Stomach smooth muscle (tissue), 2 donors: ENCODE data around the gene RESF1.

Experiments used
- H3K27ac ChIP-seq: one replicate; pipeline ENCODE4 v1.7.0; 2013; ENCODE audit warnings: mild to moderate bottlenecking, low read length, inconsistent platforms
- H3K27me3 ChIP-seq, 2 donors: one replicate each; pipeline ENCODE4 v1.7.0; 2013; ENCODE audit warnings: low read length in 2 of 2; ENCODE audit not compliant: insufficient read depth in 2 of 2, control insufficient read depth in 1 of 2
- H3K36me3 ChIP-seq, 2 donors: one replicate each; pipeline ENCODE4 v1.7.0; 2013; ENCODE audit warnings: low read length in 2 of 2; ENCODE audit not compliant: control insufficient read depth in 2 of 2, insufficient read depth in 2 of 2
- H3K4me1 ChIP-seq: one replicate; pipeline ENCODE4 v1.7.0; 2013; ENCODE audit warnings: low read length; ENCODE audit not compliant: control insufficient read depth, insufficient read depth
- H3K4me3 ChIP-seq, 2 donors: one replicate each; pipeline ENCODE4 v1.7.0; 2013; ENCODE audit warnings: low read length in 2 of 2
- H3K9ac ChIP-seq, 2 donors: one replicate each; pipeline ENCODE4 v1.7.0; 2013; ENCODE audit warnings: low read length in 2 of 2, mild to moderate bottlenecking in 1 of 2
- H3K9me3 ChIP-seq, 2 donors: one replicate each; pipeline ENCODE4 v1.7.0; 2013; ENCODE audit warnings: low read length in 2 of 2; ENCODE audit not compliant: control insufficient read depth in 2 of 2
- donor health status: healthy.
- donor health status: Pancreatic carcinoma.

The RESF1 gene, protein sequence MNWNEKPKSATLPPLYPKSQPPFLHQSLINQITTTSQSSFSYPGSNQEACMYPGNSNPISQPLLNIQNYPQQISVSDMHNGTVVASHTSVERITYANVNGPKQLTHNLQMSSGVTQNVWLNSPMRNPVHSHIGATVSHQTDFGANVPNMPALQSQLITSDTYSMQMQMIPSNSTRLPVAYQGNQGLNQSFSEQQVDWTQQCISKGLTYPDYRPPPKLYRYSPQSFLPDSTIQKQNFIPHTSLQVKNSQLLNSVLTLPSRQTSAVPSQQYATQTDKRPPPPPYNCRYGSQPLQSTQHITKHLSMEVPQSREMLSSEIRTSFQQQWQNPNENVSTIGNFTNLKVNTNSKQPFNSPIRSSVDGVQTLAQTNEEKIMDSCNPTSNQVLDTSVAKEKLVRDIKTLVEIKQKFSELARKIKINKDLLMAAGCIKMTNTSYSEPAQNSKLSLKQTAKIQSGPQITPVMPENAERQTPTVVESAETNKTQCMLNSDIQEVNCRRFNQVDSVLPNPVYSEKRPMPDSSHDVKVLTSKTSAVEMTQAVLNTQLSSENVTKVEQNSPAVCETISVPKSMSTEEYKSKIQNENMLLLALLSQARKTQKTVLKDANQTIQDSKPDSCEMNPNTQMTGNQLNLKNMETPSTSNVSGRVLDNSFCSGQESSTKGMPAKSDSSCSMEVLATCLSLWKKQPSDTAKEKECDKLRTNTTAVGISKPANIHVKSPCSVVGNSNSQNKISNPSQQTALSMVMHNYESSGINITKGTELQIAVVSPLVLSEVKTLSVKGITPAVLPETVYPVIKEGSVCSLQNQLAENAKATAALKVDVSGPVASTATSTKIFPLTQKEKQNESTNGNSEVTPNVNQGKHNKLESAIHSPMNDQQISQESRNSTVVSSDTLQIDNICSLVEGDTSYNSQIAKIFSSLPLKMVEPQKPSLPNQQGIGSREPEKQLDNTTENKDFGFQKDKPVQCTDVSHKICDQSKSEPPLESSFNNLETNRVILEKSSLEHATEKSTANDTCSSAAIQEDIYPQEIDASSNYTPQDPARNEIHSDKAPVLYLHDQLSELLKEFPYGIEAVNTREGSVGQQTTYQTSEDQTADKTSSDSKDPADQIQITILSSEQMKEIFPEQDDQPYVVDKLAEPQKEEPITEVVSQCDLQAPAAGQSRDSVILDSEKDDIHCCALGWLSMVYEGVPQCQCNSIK (N-terminal part only)

DNA sequence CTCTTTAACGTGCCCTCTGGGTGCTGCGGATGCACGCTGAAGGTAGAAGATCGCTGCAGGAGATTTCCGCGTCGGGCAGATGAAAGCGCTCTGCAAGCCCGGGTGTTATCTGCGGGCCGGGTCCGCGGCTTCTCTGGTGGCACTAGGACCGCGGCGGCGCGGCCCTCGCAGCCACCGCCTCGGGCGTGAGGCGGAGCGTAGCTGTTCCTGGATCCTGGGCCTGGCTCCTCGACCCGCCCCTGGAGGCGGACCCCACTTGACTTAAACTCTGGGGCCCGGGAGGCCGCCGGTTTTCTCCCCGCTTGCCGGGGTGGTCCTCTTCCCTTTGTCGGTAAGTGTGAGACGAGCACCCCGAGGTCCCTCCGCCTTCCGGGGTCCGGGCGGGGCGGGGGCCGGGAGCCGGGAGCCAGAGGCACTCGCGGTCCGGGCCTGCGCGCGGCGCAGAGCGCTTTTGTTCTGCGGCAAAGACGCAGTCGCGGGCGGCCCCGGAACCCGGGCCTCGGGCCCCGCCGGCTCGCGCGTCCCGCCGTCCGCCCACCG lies at the start of gene RESF1:
Gene RESF1 (plus strand): TSS at position 255 of the 540 bp plus-strand sequence. CDS start 21,541 bp downstream, outside the sequence.
- H3K4me1 ChIP-seq: peaks cover 5% of the 10 kb centered on the region
- peak within 1 kb of the TSS; percentile 58 for H3K27ac ChIP-seq
- H3K9me3 ChIP-seq: no peaks in the 10 kb centered on the region
- H3K27me3 ChIP-seq: no peaks in the 10 kb centered on the region
- peaks cover 0 to 3% of the 10 kb centered on the region in 2 donors for H3K36me3 ChIP-seq
- H3K9ac ChIP-seq: peak within 1 kb of the TSS; percentile 60 to 84
- H3K4me3 ChIP-seq: peak within 1 kb of the TSS; percentile 77 to 86

DNA sequence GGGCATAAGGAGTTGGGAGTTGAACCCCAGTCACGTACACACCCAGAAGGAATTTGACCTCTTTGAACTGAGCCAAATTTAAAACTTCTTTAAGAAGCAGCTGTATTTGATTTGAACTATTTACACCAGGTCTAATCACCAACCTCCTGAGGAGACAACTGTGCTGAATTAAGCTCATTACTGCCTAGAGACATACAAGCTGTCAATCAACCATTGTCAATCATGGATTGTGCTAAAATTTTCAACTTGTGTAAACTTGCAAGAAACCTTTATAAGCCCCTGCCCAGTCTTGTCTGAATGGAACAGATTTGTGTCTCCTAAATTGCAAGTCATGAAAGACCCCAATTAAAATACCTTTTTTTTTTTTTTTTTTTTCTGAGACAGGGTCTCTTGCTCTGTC lies 44.3 kb upstream of the RESF1 start:
- H3K9ac ChIP-seq: no peak overlapping the region
- no peaks in the 10 kb centered on the region for H3K36me3 ChIP-seq
- H3K27me3 ChIP-seq: no peaks in the 10 kb centered on the region
- no peak overlapping the region for H3K4me3 ChIP-seq
- H3K27ac ChIP-seq: no peak overlapping the region
- peaks cover 0 to 4% of the 10 kb centered on the region in 2 donors for H3K9me3 ChIP-seq
- no peaks in the 10 kb centered on the region for H3K4me1 ChIP-seq

DNA sequence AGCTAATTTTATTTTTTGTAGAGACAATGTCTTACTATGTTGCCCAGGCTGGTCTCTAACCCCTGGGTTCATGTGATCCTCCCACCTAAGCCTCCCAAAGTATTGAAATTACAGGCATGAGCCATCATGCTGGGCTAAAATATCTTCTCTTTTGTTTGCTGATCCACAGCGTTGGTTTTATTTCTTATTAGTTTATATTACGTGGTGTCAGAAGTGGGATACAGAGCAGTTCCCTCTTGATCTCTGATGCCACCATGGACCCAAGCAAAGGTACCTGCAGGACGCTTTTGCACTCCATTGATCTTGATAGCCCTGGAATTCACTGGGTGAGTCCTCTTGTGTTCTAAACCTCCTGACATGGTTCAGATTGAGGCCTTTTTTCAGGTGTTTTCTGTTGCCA lies 43.8 kb upstream of the RESF1 start:
- Histone ChIP-seq H3K27ac (no peak overlapping the region), H3K4me3 (no peak overlapping the region), H3K9me3 (peaks cover 0 to 4% of the 10 kb centered on the region in 2 donors), H3K4me1 (no peaks in the 10 kb centered on the region), H3K27me3 (no peaks in the 10 kb centered on the region), H3K36me3 (no peaks in the 10 kb centered on the region), H3K9ac (no peak overlapping the region)

DNA sequence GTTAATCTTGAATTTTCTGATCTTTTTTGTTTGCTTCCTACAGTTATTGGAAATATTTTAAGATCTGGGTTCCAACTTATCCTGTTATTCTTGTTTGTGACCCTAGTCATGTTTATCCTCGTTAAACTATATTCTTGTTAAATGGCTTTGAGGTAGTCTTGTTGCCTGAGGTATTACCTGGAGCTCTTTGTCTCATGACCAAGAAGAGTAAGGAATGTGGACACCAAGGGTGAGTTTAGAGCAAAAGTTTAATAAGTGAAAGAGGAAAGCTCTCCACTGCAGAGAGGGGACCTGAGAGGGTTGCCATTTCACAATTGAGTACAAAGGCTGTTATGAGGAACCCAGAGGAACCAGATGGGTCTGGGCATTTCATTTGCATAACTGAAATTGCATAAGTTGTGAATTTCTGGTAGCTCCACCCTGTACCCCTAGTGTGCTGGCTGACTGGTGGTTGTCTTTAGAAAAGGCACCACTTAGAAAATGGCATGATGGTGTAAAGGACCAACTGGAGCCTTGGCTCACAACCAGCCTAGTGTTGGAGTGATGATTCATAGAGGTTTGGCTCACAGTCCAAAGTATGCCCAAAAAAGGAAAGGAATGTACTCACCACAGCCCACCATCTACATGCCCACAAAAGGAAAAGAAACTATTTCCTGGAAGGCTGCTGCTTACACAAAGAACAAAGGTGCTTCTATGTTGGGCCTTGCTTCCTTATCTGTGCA lies 36.7 kb upstream of the RESF1 start:
- no peak overlapping the region for H3K27ac ChIP-seq
- no peaks in the 10 kb centered on the region for H3K36me3 ChIP-seq
- no peak overlapping the region for H3K4me3 ChIP-seq
- no peak overlapping the region for H3K9ac ChIP-seq
- H3K27me3 ChIP-seq: no peaks in the 10 kb centered on the region
- H3K4me1 ChIP-seq: no peaks in the 10 kb centered on the region
- H3K9me3 ChIP-seq: peaks cover 9 to 20% of the 10 kb centered on the region in 2 donors

DNA sequence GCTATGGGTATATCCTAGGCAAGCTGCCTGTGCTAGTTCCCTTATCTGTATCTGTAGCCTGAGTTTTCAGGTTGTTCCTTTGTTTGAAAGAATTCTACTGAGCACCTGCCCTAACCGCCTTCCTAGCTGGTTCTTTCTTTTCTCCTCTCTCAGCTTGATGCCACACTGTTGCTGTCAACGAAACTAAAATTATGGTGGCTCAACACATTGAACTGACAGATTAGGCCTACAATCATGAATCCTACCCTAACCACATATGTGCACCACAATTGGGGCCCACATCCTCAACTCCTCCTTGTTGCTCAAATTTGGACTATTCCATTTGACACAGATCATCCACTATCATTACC lies 36.2 kb upstream of the RESF1 start:
- Histone ChIP-seq H3K27me3 (no peaks in the 10 kb centered on the region), H3K9me3 (peaks cover 9 to 20% of the 10 kb centered on the region in 2 donors), H3K4me3 (no peak overlapping the region), H3K36me3 (no peaks in the 10 kb centered on the region), H3K27ac (no peak overlapping the region), H3K9ac (no peak overlapping the region), H3K4me1 (no peaks in the 10 kb centered on the region)

DNA sequence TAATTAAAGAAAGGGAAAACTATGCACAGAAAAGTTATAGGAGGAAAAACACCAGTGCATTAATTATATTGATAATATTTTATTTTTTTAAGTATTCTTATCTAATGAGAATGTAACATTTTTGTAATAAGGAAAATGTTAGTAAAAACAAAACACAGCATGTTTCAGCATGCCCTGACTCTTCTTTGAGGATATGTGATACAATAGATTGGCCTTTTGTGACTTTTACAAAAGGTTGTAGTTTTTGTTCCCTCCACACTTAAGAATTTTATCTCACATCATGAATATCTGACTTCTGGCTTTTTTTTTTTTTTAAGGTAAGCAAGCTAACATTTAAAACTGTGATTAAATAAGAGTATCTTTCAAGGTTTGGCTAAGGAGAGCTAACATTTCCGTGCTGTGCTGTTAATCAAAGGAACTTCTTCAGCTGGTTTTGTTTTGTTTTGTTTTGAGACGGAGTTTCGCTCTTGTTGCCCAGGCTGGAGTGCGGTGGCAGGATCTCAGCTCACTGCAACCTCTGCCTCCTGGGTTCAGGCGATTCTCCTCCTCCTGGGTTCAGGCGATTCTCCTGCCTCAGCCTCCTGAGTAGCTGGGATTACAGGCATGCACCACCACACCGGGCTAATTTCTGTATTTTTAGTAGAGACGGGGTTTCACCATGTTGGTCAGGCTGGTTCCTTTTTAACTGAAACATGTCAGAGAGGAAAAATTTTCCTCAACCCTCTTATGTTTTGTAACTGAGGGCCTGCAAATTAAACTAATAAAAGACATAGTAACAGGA lies 30.8 kb upstream of the RESF1 start:
- Histone ChIP-seq H3K4me1 (no peaks in the 10 kb centered on the region), H3K4me3 (no peak overlapping the region), H3K27ac (no peak overlapping the region), H3K9ac (no peak overlapping the region), H3K36me3 (no peaks in the 10 kb centered on the region), H3K27me3 (no peaks in the 10 kb centered on the region), H3K9me3 (peaks cover 0 to 4% of the 10 kb centered on the region in 2 donors)

DNA sequence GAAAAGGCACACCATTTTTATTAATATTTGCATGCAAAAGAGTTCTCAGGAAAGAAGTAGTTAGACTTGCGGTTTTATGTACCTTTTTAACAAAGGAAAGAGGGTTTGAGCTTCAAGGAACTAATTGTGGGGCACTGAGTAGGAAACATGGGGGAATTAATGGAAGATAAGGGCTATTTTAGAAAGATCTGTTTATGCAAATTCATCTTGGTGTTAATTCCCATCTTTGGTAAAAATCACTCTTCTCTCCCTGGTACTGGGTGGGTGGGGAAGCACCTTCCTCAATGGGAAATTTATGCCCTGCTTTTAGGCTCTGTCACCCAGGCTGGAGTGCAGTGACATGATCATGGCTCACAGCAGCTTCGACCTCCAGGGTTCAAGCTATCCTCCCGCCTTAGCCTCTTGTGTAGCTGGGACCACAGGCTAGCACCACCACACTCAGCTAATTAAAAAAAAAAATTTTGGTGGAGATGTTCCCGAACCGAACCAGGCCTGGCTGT lies 30.1 kb upstream of the RESF1 start:
- no peak overlapping the region for H3K27ac ChIP-seq
- H3K4me3 ChIP-seq: no peak overlapping the region
- no peaks in the 10 kb centered on the region for H3K27me3 ChIP-seq

DNA sequence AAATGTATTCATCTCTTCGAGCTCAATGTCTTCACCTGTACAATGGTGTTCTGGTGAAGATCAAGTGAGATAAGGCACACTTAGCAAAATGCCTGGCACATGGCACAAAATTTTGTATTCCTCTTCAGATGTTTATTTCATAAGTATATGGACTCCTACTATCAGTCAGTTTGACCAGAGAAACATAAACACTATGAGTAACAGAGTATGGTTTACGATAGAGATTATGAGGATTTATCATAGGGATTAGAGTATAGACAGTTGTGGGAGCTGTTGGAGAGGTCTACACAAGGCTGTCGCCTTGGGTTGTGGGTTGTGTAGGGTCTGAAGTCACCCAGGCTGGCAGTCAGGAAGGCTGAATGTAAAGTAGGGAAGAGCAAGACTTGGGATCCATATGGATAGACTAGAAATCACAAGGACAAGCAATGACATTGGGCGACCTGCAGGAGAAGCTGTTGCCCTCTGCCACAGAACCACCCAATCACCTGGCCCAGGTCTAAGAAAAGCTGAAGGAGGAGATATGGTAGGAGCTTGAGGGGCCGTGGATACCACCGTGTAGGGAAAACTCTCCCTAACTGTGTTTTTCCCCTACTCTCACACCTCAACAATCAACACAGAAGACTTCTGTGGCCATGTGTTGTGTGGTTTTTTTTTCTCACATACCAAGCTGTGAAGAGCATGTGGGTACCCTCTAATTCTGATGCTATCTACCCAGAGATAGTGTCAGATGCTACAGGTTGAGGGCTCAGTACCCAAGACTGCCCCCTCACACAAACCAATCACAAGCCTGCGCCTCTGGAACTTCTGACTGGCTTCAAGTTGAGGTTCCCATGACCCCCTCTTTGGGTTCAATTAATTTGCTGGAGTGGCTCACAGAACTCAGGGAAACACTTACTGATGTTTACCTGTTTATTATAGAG lies 27.2 kb upstream of the RESF1 start:
- Histone ChIP-seq H3K9ac (no peak overlapping the region), H3K4me3 (no peak overlapping the region), H3K9me3 (peaks cover 0 to 2% of the 10 kb centered on the region in 2 donors), H3K36me3 (no peaks in the 10 kb centered on the region), H3K27me3 (no peaks in the 10 kb centered on the region), H3K4me1 (no peaks in the 10 kb centered on the region), H3K27ac (no peak overlapping the region)

More for the DNA sequence above, 30.1 kb upstream of the RESF1 start:
- peaks cover 0 to 2% of the 10 kb centered on the region in 2 donors for H3K9me3 ChIP-seq
- no peak overlapping the region for H3K9ac ChIP-seq
- no peaks in the 10 kb centered on the region for H3K36me3 ChIP-seq
- H3K4me1 ChIP-seq: no peaks in the 10 kb centered on the region

DNA sequence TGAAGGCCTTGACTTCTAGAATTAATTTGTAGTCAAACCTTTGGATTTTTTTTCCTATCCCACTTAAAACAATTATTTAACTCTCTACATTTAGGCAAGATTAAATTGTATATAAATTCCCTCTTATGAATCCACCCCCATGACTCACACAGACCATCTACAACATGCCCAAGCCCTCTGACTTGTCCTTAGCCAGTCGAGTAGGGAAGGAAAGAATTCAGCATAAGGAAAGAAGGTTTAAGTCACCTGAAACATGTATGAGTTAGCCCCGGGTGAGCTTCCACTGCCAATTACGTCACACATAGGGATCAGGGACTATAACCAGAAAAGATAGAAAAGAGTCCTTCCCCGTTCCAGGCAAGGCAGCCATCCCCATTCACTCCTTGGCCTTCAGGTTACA lies 14.9 kb upstream of the RESF1 start:
- Histone ChIP-seq H3K4me3 (no peak overlapping the region), H3K36me3 (no peaks in the 10 kb centered on the region), H3K27ac (no peak overlapping the region), H3K9me3 (peaks cover 0 to 3% of the 10 kb centered on the region in 2 donors), H3K27me3 (no peaks in the 10 kb centered on the region), H3K4me1 (no peaks in the 10 kb centered on the region), H3K9ac (no peak overlapping the region)
